ENCODE results near the gene SERINC3.

SERINC3 gene

DNA sequence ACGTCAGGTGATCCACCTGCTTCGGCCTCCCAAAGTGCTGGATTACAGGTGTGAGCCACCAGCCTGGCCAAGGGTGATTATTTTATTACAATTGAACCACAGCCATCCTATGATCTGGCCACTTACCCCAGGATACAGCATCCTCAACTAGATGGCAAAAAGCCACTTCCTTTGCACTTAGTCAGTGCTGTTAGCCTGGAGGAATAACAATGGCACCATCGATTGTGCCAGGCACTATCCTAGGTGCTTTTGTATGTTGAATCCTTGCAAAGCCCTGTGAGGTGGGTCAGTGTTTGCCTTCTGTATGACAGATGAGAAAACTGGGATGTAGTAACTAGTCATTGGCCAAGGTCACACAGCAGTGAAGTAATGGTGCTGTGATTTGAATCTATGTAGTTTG, 57.4 kb downstream of the SERINC3 start:
- no peak overlapping the region for H3K4me2 ChIP-seq (ENCODE audit: low read depth, low read length)
- H3K4me1 ChIP-seq (ENCODE audit: low read length): no peaks in the 10 kb centered on the region
- H3K27ac ChIP-seq (ENCODE audit: low read length): no peak overlapping the region
- no peak overlapping the region for H3K9ac ChIP-seq (ENCODE audit: low read length)
- H3K36me3 ChIP-seq (replicated peaks; ENCODE audit: insufficient read depth, low read length): no peaks in the 10 kb centered on the region
- no peak overlapping the region for H3K4me3 ChIP-seq (ENCODE audit: low read length)
- no peaks in the 10 kb centered on the region for H3K27me3 ChIP-seq (replicated peaks; ENCODE audit: insufficient read depth, low read length)
- H3K9me2 ChIP-seq (replicated peaks; ENCODE audit: insufficient read depth, low read length): no peaks in the 10 kb centered on the region
- no peak overlapping the region for H2AFZ ChIP-seq (ENCODE audit: low read length)
- DNase-seq: no peak
- no peaks in the 10 kb centered on the region for H3F3A ChIP-seq (ENCODE audit: insufficient read depth, low read length)
- H3K9me3 ChIP-seq (replicated peaks; ENCODE audit: insufficient read depth, low read length): no peaks in the 10 kb centered on the region
- TF ChIP-seq EZH2 (optimal IDR thresholded peaks at IDR 0.05; ENCODE audit: low read depth, low read length) (no peak), EZH2phosphoT487 (IDR thresholded peaks at IDR 0.05; ENCODE audit: low read length) (no peak)
- TF ChIP-seq, protein P1, sequence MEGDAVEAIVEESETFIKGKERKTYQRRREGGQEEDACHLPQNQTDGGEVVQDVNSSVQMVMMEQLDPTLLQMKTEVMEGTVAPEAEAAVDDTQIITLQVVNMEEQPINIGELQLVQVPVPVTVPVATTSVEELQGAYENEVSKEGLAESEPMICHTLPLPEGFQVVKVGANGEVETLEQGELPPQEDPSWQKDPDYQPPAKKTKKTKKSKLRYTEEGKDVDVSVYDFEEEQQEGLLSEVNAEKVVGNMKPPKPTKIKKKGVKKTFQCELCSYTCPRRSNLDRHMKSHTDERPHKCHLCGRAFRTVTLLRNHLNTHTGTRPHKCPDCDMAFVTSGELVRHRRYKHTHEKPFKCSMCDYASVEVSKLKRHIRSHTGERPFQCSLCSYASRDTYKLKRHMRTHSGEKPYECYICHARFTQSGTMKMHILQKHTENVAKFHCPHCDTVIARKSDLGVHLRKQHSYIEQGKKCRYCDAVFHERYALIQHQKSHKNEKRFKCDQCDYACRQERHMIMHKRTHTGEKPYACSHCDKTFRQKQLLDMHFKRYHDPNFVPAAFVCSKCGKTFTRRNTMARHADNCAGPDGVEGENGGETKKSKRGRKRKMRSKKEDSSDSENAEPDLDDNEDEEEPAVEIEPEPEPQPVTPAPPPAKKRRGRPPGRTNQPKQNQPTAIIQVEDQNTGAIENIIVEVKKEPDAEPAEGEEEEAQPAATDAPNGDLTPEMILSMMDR (IDR thresholded peaks at IDR 0.05; ENCODE audit: low read length): no peak
- H4K20me1 ChIP-seq (ENCODE audit: insufficient read depth, low read length): no peaks in the 10 kb centered on the region
- no peaks in the 10 kb centered on the region for H3K79me2 ChIP-seq (ENCODE audit: low read length)

DNA sequence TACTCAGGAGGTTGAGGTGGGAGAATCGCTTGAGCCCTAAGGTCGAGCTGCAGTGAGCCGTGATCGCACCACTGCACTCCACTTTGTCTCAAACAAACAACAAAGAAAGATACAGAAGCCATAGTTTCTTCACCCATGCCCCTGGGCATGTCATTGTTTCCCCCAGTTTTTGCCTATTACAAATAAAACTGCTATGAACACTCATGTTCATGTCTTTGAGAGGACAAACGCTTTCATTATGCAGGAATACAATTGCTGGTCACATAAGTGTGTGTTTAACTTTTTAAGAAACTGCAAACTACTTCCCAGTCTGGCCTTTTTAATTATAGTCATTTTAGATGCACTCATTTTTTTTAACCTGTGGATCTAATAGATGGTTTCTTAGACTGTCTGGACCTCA, 58.4 kb downstream of the SERINC3 start:
- Histone ChIP-seq H3K4me3 (ENCODE audit: low read length) (no peak overlapping the region), H3K27me3 (replicated peaks; ENCODE audit: insufficient read depth, low read length) (no peaks in the 10 kb centered on the region), H3K9me3 (replicated peaks; ENCODE audit: insufficient read depth, low read length) (no peaks in the 10 kb centered on the region), H3K36me3 (replicated peaks; ENCODE audit: insufficient read depth, low read length) (no peaks in the 10 kb centered on the region), H3K9ac (ENCODE audit: low read length) (no peak overlapping the region), H3K79me2 (ENCODE audit: low read length) (no peaks in the 10 kb centered on the region), H3K4me1 (ENCODE audit: low read length) (no peaks in the 10 kb centered on the region), H3K4me2 (ENCODE audit: low read depth, low read length) (no peak overlapping the region), H4K20me1 (ENCODE audit: insufficient read depth, low read length) (no peaks in the 10 kb centered on the region), H3F3A (ENCODE audit: insufficient read depth, low read length) (no peaks in the 10 kb centered on the region), H3K27ac (ENCODE audit: low read length) (no peak overlapping the region), H3K9me2 (replicated peaks; ENCODE audit: insufficient read depth, low read length) (no peaks in the 10 kb centered on the region), H2AFZ (ENCODE audit: low read length) (no peak overlapping the region)
- TF ChIP-seq, protein P1 (IDR thresholded peaks at IDR 0.05; ENCODE audit: low read length): no peak
- TF ChIP-seq EZH2phosphoT487 (IDR thresholded peaks at IDR 0.05; ENCODE audit: low read length) (no peak), EZH2 (optimal IDR thresholded peaks at IDR 0.05; ENCODE audit: low read depth, low read length) (no peak)
- DNase-seq: no peak

DNA sequence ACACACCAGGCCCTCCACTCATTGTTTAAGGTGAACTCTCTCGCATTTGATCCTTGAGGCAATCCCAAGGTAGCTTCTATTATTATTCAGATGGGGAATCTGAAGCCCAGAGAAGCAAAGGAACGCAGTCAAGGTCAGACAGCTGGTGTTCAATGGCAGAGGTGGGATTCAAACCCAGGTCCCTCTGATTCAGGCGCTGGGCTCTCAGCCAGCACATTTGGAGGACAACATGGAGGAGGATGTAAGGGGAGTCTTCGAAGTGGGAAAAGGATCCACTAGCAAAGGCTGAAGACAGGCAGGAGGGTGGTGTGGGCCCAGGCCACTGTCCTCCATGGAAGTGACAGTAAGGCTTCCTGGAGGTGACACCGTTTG, 60.1 kb downstream of the SERINC3 start:
- no peak for DNase-seq
- no peaks in the 10 kb centered on the region for H3K27me3 ChIP-seq (replicated peaks; ENCODE audit: insufficient read depth, low read length)
- no peak overlapping the region for H2AFZ ChIP-seq (ENCODE audit: low read length)
- H3K9me3 ChIP-seq (replicated peaks; ENCODE audit: insufficient read depth, low read length): no peaks in the 10 kb centered on the region
- no peaks in the 10 kb centered on the region for H3K9me2 ChIP-seq (replicated peaks; ENCODE audit: insufficient read depth, low read length)
- H3K4me3 ChIP-seq (ENCODE audit: low read length): no peak overlapping the region
- no peak overlapping the region for H3K27ac ChIP-seq (ENCODE audit: low read length)
- no peaks in the 10 kb centered on the region for H4K20me1 ChIP-seq (ENCODE audit: insufficient read depth, low read length)
- H3K9ac ChIP-seq (ENCODE audit: low read length): no peak overlapping the region
- TF ChIP-seq, protein P1 (IDR thresholded peaks at IDR 0.05; ENCODE audit: low read length): no peak
- no peak for TF ChIP-seq EZH2 (optimal IDR thresholded peaks at IDR 0.05; ENCODE audit: low read depth, low read length)
- no peaks in the 10 kb centered on the region for H3K36me3 ChIP-seq (replicated peaks; ENCODE audit: insufficient read depth, low read length)
- no peaks in the 10 kb centered on the region for H3F3A ChIP-seq (ENCODE audit: insufficient read depth, low read length)
- no peak overlapping the region for H3K4me2 ChIP-seq (ENCODE audit: low read depth, low read length)
- H3K79me2 ChIP-seq (ENCODE audit: low read length): no peaks in the 10 kb centered on the region
- no peaks in the 10 kb centered on the region for H3K4me1 ChIP-seq (ENCODE audit: low read length)

Measured in MM.1S (cell line).